ENCODE results near the gene PMEL. TPM values are rescaled to one million over a fixed set of nuclear protein-coding genes. Genes with fewer than 3 reads are reported as not detected.

PMEL gene
- total and polyA plus RNA-seq, 2 of the 4 experiments (the other 2 are of a cell fraction) = 1.4 to 5.8 TPM

GRCh38 chr12:55995366-55995765 is 29.5 kb upstream of the PMEL start:
- BruUV-seq (replicated peaks) = no TSS peak
- H4K5ac ChIP-seq (ENCODE audit: low read depth, low read length) = no peak overlapping the region
- peaks cover 29% of the 10 kb centered on the region for H3K36me3 ChIP-seq (ENCODE audit: control insufficient read depth, insufficient read depth, low read length)
- no peak for ATAC-seq (ENCODE audit: low read depth)
- no peak overlapping the region for H3K56ac ChIP-seq (ENCODE audit: extremely low read depth, insufficient read depth, low read length)
- POLR2A ChIA-PET (ENCODE audit: unreplicated experiment) = no interaction called here
- H3K9me1 ChIP-seq (ENCODE audit: insufficient read depth, low read length) = no peaks in the 10 kb centered on the region
- no peak for TF ChIP-seq CTCF (conservative IDR thresholded peaks at IDR 0.05; ENCODE audit: low read depth, low read length)
- TF ChIP-seq NFE2L2 (IDR thresholded peaks at IDR 0.05; ENCODE audit: low read depth, low read length) = no peak
- no peak for TF ChIP-seq BHLHE40 (IDR thresholded peaks at IDR 0.05; ENCODE audit: low read depth, low read length)
- no peak for TF ChIP-seq RAD21 (IDR thresholded peaks at IDR 0.05; ENCODE audit: low read length)
- no peak for TF ChIP-seq ELK1 (IDR thresholded peaks at IDR 0.05; ENCODE audit: borderline replicate concordance, low read depth, low read length)
- no peak for TF ChIP-seq POLR2A (IDR thresholded peaks at IDR 0.05; ENCODE audit: low read depth, low read length)
- no peak for TF ChIP-seq CHD1 (IDR thresholded peaks at IDR 0.05; ENCODE audit: low read depth, low read length)
- no peak for TF ChIP-seq FOS (IDR thresholded peaks at IDR 0.05; ENCODE audit: low read depth, low read length)
- no peak for TF ChIP-seq RCOR1 (IDR thresholded peaks at IDR 0.05; ENCODE audit: insufficient replicate concordance, low read length)
- TF ChIP-seq RFX5 (IDR thresholded peaks at IDR 0.05; ENCODE audit: low read depth, low read length) = no peak
- no peaks in the 10 kb centered on the region for H3K27me3 ChIP-seq (ENCODE audit: control insufficient read depth, insufficient read depth, low read length)
- H3K23ac ChIP-seq (ENCODE audit: low read depth, low read length) = no peak overlapping the region
- DNase-seq = no peak
- no peaks in the 10 kb centered on the region; the same call in 1 of the 2 replicates for H4K20me1 ChIP-seq (ENCODE audit: insufficient read depth, low read length)
- no peak overlapping the region for H3K14ac ChIP-seq (replicated peaks; ENCODE audit: low read depth, low read length)
- no peak overlapping the region for H2BK5ac ChIP-seq (ENCODE audit: low read depth, low read length, poor library complexity, severe bottlenecking)
- no peak overlapping the region for H3K9ac ChIP-seq (ENCODE audit: low read depth, low read length)
- no peak overlapping the region for H4K91ac ChIP-seq (ENCODE audit: insufficient read depth, low read depth, low read length)
- peaks cover 5 to 16% of the 10 kb centered on the region in 2 experiments for H3K79me1 ChIP-seq (ENCODE audit: low read depth in 1 of 2, low read length in 2 of 2)
- in situ Hi-C loops (cut with MboI; ENCODE audit: low sequenced_read_pairs) (loop anchor here (5.0 kb wide), 1 partner anchor 42 kb away; no protein-coding TSS in a partner anchor), dilution Hi-C loops (cut with HindIII; ENCODE audit: low sequenced_read_pairs, unreplicated experiment) (no loop called here), intact Hi-C loops (cut with micrococcal nuclease) (loop anchor here (10.0 kb wide), 1 partner anchor 109 kb away; the partner anchor contains the start of gene PA2G4)
- WGBS, 2 experiments (ENCODE audit: extremely low coverage in 2 of 2, insufficient read length in 1 of 2) = 100% methylated on average over 3 of the region's 8 CpGs; no CpG with 5 or more reads in 1 of the 2 experiments
- no peak overlapping the region for H4K8ac ChIP-seq (ENCODE audit: low read depth in 2 of 2, low read length in 2 of 2)
- no peak overlapping the region for H2BK120ac ChIP-seq (ENCODE audit: low read depth, low read length)
- H3K18ac ChIP-seq (ENCODE audit: low read depth, low read length) = no peak overlapping the region
- H3K4me3 ChIP-seq (ENCODE audit: insufficient read depth, low read depth, low read length) = no peak overlapping the region
- no peak overlapping the region for H3K27ac ChIP-seq (ENCODE audit: insufficient read depth, low read length)
- no peak overlapping the region for H2BK15ac ChIP-seq (ENCODE audit: low read depth, low read length)
- H3K4me2 ChIP-seq (ENCODE audit: low read depth, low read length) = no peak overlapping the region
- no peak overlapping the region for H3K4ac ChIP-seq (ENCODE audit: low read depth, low read length)
- no peak overlapping the region for H2BK20ac ChIP-seq (ENCODE audit: low read depth, low read length)
- CTCF ChIA-PET = interaction anchor here (1.0 to 1.8 kb wide), 5 partner anchors 12 to 35 kb away, joined by 3 to 8 read pairs (median 4); no protein-coding TSS in a partner anchor
- no peak overlapping the region for H2AK9ac ChIP-seq (replicated peaks; ENCODE audit: low read depth, low read length, poor library complexity)
- H3K9me3 ChIP-seq (ENCODE audit: control insufficient read depth, insufficient read depth, low read length) = no peaks in the 10 kb centered on the region
- H3K4me1 ChIP-seq (ENCODE audit: control insufficient read depth, insufficient read depth, low read length) = peaks cover 4% of the 10 kb centered on the region
- no peak overlapping the region for H2AK5ac ChIP-seq (ENCODE audit: low read depth, low read length)
- no peak overlapping the region for H2AFZ ChIP-seq (replicated peaks; ENCODE audit: low read length, poor library complexity)

Data from IMR-90 (cell line).